ENCODE data around the gene DPEP1.

GRCh38 chr16:89615176-89615575 is 1.7 kb downstream of the DPEP1 start:
- TF ChIP-seq REST (IDR thresholded peaks at IDR 0.05) (no peak), YY1 (IDR thresholded peaks at IDR 0.05) (no peak)
- TF ChIP-seq, protein P1, sequence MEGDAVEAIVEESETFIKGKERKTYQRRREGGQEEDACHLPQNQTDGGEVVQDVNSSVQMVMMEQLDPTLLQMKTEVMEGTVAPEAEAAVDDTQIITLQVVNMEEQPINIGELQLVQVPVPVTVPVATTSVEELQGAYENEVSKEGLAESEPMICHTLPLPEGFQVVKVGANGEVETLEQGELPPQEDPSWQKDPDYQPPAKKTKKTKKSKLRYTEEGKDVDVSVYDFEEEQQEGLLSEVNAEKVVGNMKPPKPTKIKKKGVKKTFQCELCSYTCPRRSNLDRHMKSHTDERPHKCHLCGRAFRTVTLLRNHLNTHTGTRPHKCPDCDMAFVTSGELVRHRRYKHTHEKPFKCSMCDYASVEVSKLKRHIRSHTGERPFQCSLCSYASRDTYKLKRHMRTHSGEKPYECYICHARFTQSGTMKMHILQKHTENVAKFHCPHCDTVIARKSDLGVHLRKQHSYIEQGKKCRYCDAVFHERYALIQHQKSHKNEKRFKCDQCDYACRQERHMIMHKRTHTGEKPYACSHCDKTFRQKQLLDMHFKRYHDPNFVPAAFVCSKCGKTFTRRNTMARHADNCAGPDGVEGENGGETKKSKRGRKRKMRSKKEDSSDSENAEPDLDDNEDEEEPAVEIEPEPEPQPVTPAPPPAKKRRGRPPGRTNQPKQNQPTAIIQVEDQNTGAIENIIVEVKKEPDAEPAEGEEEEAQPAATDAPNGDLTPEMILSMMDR (IDR thresholded peaks at IDR 0.05; ENCODE audit: low read depth, low read length, missing input control) = no peak

All from liver (tissue), 2 donors.